ENCODE results near the gene LCN15.

LCN15 gene

DNA sequence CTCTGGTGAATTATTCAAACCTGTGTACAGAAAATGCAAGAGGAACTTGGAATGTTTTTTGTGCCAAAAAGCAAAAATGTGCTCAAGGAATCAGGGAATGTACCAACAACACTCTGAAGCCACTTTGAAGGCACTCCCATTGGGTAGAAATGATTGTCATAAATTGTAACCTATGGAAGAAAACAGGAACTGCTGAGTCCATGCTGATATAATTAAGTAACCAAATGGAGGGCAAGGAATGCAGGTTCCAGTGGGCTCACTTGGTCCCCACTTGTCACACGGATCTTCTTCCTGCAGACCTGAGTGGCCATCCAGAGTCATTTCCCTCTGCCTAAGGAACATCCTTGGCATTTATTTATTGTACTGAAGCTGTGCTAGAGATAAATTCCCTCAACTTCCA is 13.1 kb downstream of the LCN15 start:
- TF ChIP-seq, protein P1, sequence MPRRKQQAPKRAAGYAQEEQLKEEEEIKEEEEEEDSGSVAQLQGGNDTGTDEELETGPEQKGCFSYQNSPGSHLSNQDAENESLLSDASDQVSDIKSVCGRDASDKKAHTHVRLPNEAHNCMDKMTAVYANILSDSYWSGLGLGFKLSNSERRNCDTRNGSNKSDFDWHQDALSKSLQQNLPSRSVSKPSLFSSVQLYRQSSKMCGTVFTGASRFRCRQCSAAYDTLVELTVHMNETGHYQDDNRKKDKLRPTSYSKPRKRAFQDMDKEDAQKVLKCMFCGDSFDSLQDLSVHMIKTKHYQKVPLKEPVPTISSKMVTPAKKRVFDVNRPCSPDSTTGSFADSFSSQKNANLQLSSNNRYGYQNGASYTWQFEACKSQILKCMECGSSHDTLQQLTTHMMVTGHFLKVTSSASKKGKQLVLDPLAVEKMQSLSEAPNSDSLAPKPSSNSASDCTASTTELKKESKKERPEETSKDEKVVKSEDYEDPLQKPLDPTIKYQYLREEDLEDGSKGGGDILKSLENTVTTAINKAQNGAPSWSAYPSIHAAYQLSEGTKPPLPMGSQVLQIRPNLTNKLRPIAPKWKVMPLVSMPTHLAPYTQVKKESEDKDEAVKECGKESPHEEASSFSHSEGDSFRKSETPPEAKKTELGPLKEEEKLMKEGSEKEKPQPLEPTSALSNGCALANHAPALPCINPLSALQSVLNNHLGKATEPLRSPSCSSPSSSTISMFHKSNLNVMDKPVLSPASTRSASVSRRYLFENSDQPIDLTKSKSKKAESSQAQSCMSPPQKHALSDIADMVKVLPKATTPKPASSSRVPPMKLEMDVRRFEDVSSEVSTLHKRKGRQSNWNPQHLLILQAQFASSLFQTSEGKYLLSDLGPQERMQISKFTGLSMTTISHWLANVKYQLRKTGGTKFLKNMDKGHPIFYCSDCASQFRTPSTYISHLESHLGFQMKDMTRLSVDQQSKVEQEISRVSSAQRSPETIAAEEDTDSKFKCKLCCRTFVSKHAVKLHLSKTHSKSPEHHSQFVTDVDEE (CRISPR knock-in tag; IDR thresholded peaks at IDR 0.05), result no peak
- TF ChIP-seq TCF4 (CRISPR knock-in tag; IDR thresholded peaks at IDR 0.05; ENCODE audit: borderline replicate concordance) (no peak), PPARA (CRISPR knock-in tag; IDR thresholded peaks at IDR 0.05; ENCODE audit: borderline replicate concordance) (no peak), ZNF70 (CRISPR knock-in tag; IDR thresholded peaks at IDR 0.05) (no peak), ARNTL (CRISPR knock-in tag; IDR thresholded peaks at IDR 0.05; ENCODE audit: borderline replicate concordance, low read depth) (no peak), ZNF565 (CRISPR knock-in tag; conservative IDR thresholded peaks at IDR 0.05; ENCODE audit: low read depth) (no peak), ZFP30 (CRISPR knock-in tag; IDR thresholded peaks at IDR 0.05) (no peak)
- ATAC-seq, result no peak

DNA sequence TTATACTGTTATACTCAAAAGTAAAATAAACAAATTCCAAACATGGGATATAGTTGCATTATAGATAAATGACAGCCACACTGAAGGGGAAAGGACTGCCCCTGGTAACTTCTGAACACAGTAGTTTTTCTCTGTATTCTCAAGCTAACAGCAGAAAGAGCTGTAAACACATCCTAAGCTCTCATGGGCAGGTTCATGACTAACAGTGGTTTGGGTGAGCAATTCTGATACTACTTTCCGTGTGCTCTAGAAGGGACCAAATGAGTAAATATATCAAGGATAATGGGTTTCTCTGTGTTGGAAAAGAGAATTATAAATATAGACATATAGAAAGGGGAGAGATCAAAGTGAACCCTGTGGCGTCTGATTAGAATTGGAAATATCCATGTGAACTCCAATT is 13.8 kb downstream of the LCN15 start:
- TF ChIP-seq, protein P2, sequence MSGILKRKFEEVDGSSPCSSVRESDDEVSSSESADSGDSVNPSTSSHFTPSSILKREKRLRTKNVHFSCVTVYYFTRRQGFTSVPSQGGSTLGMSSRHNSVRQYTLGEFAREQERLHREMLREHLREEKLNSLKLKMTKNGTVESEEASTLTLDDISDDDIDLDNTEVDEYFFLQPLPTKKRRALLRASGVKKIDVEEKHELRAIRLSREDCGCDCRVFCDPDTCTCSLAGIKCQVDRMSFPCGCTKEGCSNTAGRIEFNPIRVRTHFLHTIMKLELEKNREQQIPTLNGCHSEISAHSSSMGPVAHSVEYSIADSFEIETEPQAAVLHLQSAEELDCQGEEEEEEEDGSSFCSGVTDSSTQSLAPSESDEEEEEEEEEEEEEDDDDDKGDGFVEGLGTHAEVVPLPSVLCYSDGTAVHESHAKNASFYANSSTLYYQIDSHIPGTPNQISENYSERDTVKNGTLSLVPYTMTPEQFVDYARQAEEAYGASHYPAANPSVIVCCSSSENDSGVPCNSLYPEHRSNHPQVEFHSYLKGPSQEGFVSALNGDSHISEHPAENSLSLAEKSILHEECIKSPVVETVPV (CRISPR knock-in tag; IDR thresholded peaks at IDR 0.05), result no peak
- TF ChIP-seq ZNF565 (CRISPR knock-in tag; conservative IDR thresholded peaks at IDR 0.05; ENCODE audit: low read depth) (no peak), GLIS3 (CRISPR knock-in tag; IDR thresholded peaks at IDR 0.05) (no peak), ZFP3 (CRISPR knock-in tag; IDR thresholded peaks at IDR 0.05) (no peak), PPARA (CRISPR knock-in tag; IDR thresholded peaks at IDR 0.05; ENCODE audit: borderline replicate concordance) (no peak), ZFP30 (CRISPR knock-in tag; IDR thresholded peaks at IDR 0.05) (no peak), ARNTL (CRISPR knock-in tag; IDR thresholded peaks at IDR 0.05; ENCODE audit: borderline replicate concordance, low read depth) (no peak), ZC3H10 (CRISPR knock-in tag; IDR thresholded peaks at IDR 0.05) (no peak), RARB (CRISPR knock-in tag; IDR thresholded peaks at IDR 0.05) (no peak), ZNF8 (CRISPR knock-in tag; IDR thresholded peaks at IDR 0.05) (no peak), ISL1 (CRISPR knock-in tag; IDR thresholded peaks at IDR 0.05) (no peak), TCF4 (CRISPR knock-in tag; IDR thresholded peaks at IDR 0.05; ENCODE audit: borderline replicate concordance) (no peak), SNAI2 (CRISPR knock-in tag; IDR thresholded peaks at IDR 0.05) (no peak), TOX (CRISPR knock-in tag; IDR thresholded peaks at IDR 0.05; ENCODE audit: borderline replicate concordance) (no peak), CSDC2 (CRISPR knock-in tag; IDR thresholded peaks at IDR 0.05) (no peak), OSR1 (CRISPR knock-in tag; IDR thresholded peaks at IDR 0.05) (no peak), ESRRG (CRISPR knock-in tag; IDR thresholded peaks at IDR 0.05) (no peak)
- TF ChIP-seq, protein P3, sequence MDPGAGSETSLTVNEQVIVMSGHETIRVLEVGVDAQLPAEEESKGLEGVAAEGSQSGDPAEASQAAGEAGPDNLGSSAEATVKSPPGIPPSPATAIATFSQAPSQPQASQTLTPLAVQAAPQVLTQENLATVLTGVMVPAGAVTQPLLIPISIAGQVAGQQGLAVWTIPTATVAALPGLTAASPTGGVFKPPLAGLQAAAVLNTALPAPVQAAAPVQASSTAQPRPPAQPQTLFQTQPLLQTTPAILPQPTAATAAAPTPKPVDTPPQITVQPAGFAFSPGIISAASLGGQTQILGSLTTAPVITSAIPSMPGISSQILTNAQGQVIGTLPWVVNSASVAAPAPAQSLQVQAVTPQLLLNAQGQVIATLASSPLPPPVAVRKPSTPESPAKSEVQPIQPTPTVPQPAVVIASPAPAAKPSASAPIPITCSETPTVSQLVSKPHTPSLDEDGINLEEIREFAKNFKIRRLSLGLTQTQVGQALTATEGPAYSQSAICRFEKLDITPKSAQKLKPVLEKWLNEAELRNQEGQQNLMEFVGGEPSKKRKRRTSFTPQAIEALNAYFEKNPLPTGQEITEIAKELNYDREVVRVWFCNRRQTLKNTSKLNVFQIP (CRISPR knock-in tag; IDR thresholded peaks at IDR 0.05; ENCODE audit: borderline replicate concordance, low read depth), result no peak
- TF ChIP-seq, protein P1 (CRISPR knock-in tag; IDR thresholded peaks at IDR 0.05), result no peak

DNA sequence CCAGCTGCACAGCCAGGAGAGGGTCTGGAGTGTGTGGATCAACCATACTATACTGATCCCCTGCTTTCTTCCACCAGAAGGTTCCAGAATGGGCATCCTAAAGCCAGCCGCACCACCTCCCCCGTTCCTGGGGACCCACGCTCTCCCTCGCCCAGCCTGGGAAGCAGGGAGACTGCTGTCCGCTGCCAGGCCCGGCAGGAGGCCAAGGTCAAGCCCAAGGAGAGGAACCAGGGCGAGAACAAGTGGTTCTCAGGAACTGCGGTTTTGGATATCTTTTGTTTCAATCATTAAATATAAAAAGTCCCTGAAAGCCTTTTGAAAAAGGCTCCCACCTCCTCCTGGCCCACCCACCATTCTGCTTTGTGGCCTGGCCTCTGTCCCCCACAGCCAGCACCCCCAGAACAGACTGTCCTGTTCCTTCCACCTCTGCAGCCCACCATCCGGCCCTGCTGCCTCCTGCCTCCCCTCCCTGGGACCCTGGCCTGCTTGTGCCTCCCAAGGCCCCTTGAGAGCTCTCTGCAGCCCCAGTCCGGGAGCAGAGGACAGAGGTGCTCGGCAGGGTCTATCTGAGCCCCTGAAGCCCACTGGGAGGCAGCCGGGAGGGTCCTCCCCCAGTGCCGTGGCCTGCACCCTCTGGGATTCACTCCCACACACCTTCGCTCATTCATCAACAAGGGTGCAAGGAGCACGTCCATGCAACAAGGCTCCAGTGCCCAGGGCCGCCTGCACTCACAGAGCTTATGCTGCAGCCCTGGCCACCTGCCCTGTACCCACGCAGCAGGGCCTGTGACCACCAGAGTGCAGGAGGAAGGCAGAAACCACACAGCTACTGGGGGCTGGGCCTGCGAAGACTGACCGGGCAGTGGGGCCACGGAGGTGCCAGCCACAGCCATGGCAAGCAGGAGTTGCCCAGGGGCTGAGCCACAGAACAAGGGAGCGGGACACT is 15.4 kb downstream of the LCN15 start:
- ATAC-seq, result no peak
- no peak for TF ChIP-seq PPARA (CRISPR knock-in tag; IDR thresholded peaks at IDR 0.05; ENCODE audit: borderline replicate concordance)
- TF ChIP-seq ZNF70 (CRISPR knock-in tag; IDR thresholded peaks at IDR 0.05), result no peak
- no peak for TF ChIP-seq ARNTL (CRISPR knock-in tag; IDR thresholded peaks at IDR 0.05; ENCODE audit: borderline replicate concordance, low read depth)
- no peak for TF ChIP-seq BACH2 (CRISPR knock-in tag; IDR thresholded peaks at IDR 0.05; ENCODE audit: borderline replicate concordance)
- TF ChIP-seq, protein P1 (CRISPR knock-in tag; IDR thresholded peaks at IDR 0.05), result no peak
- TF ChIP-seq ESRRG (CRISPR knock-in tag; IDR thresholded peaks at IDR 0.05), result no peak
- no peak for TF ChIP-seq ZFP30 (CRISPR knock-in tag; IDR thresholded peaks at IDR 0.05)
- TF ChIP-seq, protein P4, sequence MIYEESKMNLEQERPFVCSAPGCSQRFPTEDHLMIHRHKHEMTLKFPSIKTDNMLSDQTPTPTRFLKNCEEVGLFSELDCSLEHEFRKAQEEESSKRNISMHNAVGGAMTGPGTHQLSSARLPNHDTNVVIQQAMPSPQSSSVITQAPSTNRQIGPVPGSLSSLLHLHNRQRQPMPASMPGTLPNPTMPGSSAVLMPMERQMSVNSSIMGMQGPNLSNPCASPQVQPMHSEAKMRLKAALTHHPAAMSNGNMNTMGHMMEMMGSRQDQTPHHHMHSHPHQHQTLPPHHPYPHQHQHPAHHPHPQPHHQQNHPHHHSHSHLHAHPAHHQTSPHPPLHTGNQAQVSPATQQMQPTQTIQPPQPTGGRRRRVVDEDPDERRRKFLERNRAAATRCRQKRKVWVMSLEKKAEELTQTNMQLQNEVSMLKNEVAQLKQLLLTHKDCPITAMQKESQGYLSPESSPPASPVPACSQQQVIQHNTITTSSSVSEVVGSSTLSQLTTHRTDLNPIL (CRISPR knock-in tag; IDR thresholded peaks at IDR 0.05; ENCODE audit: low read depth), result no peak
- no peak for TF ChIP-seq TOX (CRISPR knock-in tag; IDR thresholded peaks at IDR 0.05; ENCODE audit: borderline replicate concordance)
- TF ChIP-seq CSDC2 (CRISPR knock-in tag; IDR thresholded peaks at IDR 0.05), result no peak
- TF ChIP-seq ISL1 (CRISPR knock-in tag; IDR thresholded peaks at IDR 0.05), result no peak
- TF ChIP-seq RARB (CRISPR knock-in tag; IDR thresholded peaks at IDR 0.05), result no peak
- TF ChIP-seq GLIS3 (CRISPR knock-in tag; IDR thresholded peaks at IDR 0.05), result no peak

More for the DNA sequence above, 13.8 kb downstream of the LCN15 start:
- ATAC-seq, result no peak

Data from SK-N-SH treated with all-trans-retinoic acid at 6 μM for 48 hours (cell line).